HG03025 (cell line): ENCODE results near the gene NUCB2.

ENCODE experiments used
- ATAC-seq: cut with Tn5 transposase; IDR thresholded peaks from one replicate; pipeline ENCODE4 v1.9.1; 2021; ENCODE audit warnings: mild to moderate bottlenecking, moderate library complexity; ENCODE audit not compliant: unreplicated experiment, low FRiP score

NUCB2 gene

GRCh38 chr11:17328871-17329494 is 52.4 kb downstream of the NUCB2 start:
- ATAC-seq, result no peak

GRCh38 chr11:17331669-17332068 is 55.1 kb downstream of the NUCB2 start:
- ATAC-seq, result no peak

GRCh38 chr11:17333799-17334586 is 57.5 kb downstream of the NUCB2 start:
- ATAC-seq, result no peak

GRCh38 chr11:17343257-17343656 is 66.7 kb downstream of the NUCB2 start:
- no peak for ATAC-seq

GRCh38 chr11:17343907-17344306 is 67.4 kb downstream of the NUCB2 start:
- no peak for ATAC-seq

- ATAC-seq, result no peak
These were observed 71.1 kb downstream of the NUCB2 start for GRCh38 chr11:17347676-17348075.

GRCh38 chr11:17350455-17351171 is 74.1 kb downstream of the NUCB2 start:
- ATAC-seq, result no peak

- ATAC-seq, result no peak
These were observed 74.6 kb downstream of the NUCB2 start for GRCh38 chr11:17351172-17351509.

- no peak for ATAC-seq
These were observed 75.1 kb downstream of the NUCB2 start, which contains the start of gene NCR3LG1 for GRCh38 chr11:17351510-17352176. NCR3LG1 (plus strand) TSS chr11:17351800; CDS start chr11:17351970, 170 bp downstream.

GRCh38 chr11:17352950-17353820 is 76.6 kb downstream of the NUCB2 start:
- no peak for ATAC-seq

- ATAC-seq, result no peak
These were observed 77.5 kb downstream of the NUCB2 start for GRCh38 chr11:17353821-17354600.

GRCh38 chr11:17354601-17354991 is 78.1 kb downstream of the NUCB2 start:
- no peak for ATAC-seq

- ATAC-seq, result no peak
These were observed 90.0 kb downstream of the NUCB2 start for GRCh38 chr11:17366495-17366894.

GRCh38 chr11:17368551-17368950 is 92.0 kb downstream of the NUCB2 start:
- no peak for ATAC-seq

GRCh38 chr11:17369094-17369493 is 92.6 kb downstream of the NUCB2 start:
- ATAC-seq, result no peak

GRCh38 chr11:17369684-17370243 is 93.2 kb downstream of the NUCB2 start:
- no peak for ATAC-seq

GRCh38 chr11:17371614-17372013 is 95.1 kb downstream of the NUCB2 start:
- no peak for ATAC-seq

- ATAC-seq, result no peak
These were observed 99.0 kb downstream of the NUCB2 start for GRCh38 chr11:17375547-17375946.

- ATAC-seq, result no peak
These were observed 100.0 kb downstream of the NUCB2 start for GRCh38 chr11:17376493-17376892.
